HCT116 (cell line): ENCODE results near the gene SELENON. TPM values are rescaled to one million over a fixed set of nuclear protein-coding genes. Genes with fewer than 3 reads are reported as not detected.

Experiments
- ATAC-seq: fragments of 200-7000 bp; cut with Tn5 transposase; 2 replicates; pipeline ENCODE4 v1.9.1; 2020; ENCODE audit warnings: mild to moderate bottlenecking, moderate library complexity
- BruUV-seq: library from RNA; stranded (reverse); fragments of 400-500 nt; replicated peaks from 2 replicates; lab custom pipeline; 2021; lab: Mats Ljungman, UMichigan
- CTCF ChIA-PET: fragments of 300-600 bp; sonication (Branson Sonifier 250); formaldehyde crosslinking; loops from one replicate; lab custom pipeline; 2021; ENCODE audit warnings: antibody characterized with exemption; lab: Charles Lee
- POLR2A ChIA-PET: fragments of 300-600, 350-600 bp; sonication (Branson Sonifier 250); formaldehyde crosslinking; loops from one replicate; lab custom pipeline; 2021; ENCODE audit warnings: antibody characterized with exemption; lab: Charles Lee
- RAD21 ChIA-PET, 2 experiments: fragments of 300-600 bp; sonication (Branson Sonifier 250); formaldehyde crosslinking; loops; one replicate each; lab custom pipeline; 2023; ENCODE audit warnings: low total read pairs in 2 of 2; ENCODE audit not compliant: uncharacterized antibody in 2 of 2, unreplicated experiment in 2 of 2, low non-redundant PET in 1 of 2; lab: Charles Lee
- DNase-seq: peaks from one replicate; pipeline ENCODE4 v3.0.0-alpha.2; 2010; ENCODE audit warnings: low read depth, low spot score
- H2AFZ ChIP-seq: fragments of 200-600 bp; shearing (Covaris generic), sonication (generic); 2 replicates; pipeline ENCODE4 v1.6.1; 2017; ENCODE audit warnings: low read depth, mixed run types, mixed read lengths, antibody characterized with exemption, low read length; ENCODE audit not compliant: poor library complexity, severe bottlenecking
- H3K27ac ChIP-seq: 2 replicates; pipeline ENCODE4 v1.5.1; 2012; ENCODE audit warnings: low read depth, low read length
- H3K27me3 ChIP-seq: fragments of 200-600 bp; sonication (generic); 2 replicates; pipeline ENCODE4 v1.6.1; 2016; ENCODE audit warnings: mixed run types, low read length, mixed read lengths; ENCODE audit not compliant: insufficient read depth
- H3K36me3 ChIP-seq, 2 experiments: fragments of 200-500 bp in 1 of 2; fragments of 200-600 bp in 1 of 2; sonication (Bioruptor generic) in 1 of 2; sonication (generic) in 1 of 2; 2 replicates each; pipeline versions ENCODE4 v1.5.1 to v1.6.1; 2014 to 2016; ENCODE audit warnings: low read length in 2 of 2, inconsistent platforms in 1 of 2, mixed read lengths in 1 of 2, mixed run types in 1 of 2; ENCODE audit not compliant: insufficient read depth in 2 of 2, control insufficient read depth in 1 of 2
- H3K4me1 ChIP-seq, 2 experiments: fragments of 200-600 bp in 1 of 2; sonication (generic) in 1 of 2; 2 replicates each; pipeline versions ENCODE4 v1.5.1 to v1.6.1; 2012 to 2017; ENCODE audit warnings: low read length in 2 of 2, inconsistent platforms in 1 of 2, mild to moderate bottlenecking in 1 of 2, mixed read lengths in 1 of 2, mixed run types in 1 of 2, moderate library complexity in 1 of 2; ENCODE audit not compliant: insufficient read depth in 2 of 2, control insufficient read depth in 1 of 2
- H3K4me2 ChIP-seq: fragments of 200-600 bp; sonication (generic); 2 replicates; pipeline ENCODE4 v1.6.1; 2017; ENCODE audit warnings: mixed run types, low read length, mixed read lengths
- H3K4me3 ChIP-seq, 2 experiments: fragments of 200-600 bp in 1 of 2; sonication (generic) in 1 of 2; replicated peaks in 1 of 2; 2 replicates each; pipeline ENCODE4 v1.5.1; 2011 to 2016; ENCODE audit warnings: low read length in 2 of 2, control low read depth in 1 of 2, low read depth in 1 of 2, mild to moderate bottlenecking in 1 of 2, mixed read lengths in 1 of 2, mixed run types in 1 of 2
- H3K79me2 ChIP-seq: fragments of 200-600 bp; sonication (generic); 2 replicates; pipeline ENCODE4 v1.6.1; 2017; ENCODE audit warnings: mild to moderate bottlenecking, mixed run types, low read length, moderate library complexity, mixed read lengths; ENCODE audit not compliant: insufficient read depth
- H3K9ac ChIP-seq: fragments of 200-600 bp; sonication (generic); 2 replicates; pipeline ENCODE4 v1.6.1; 2016; ENCODE audit warnings: low read length, mixed read lengths
- H3K9me2 ChIP-seq: fragments of 200-600 bp; sonication (generic), shearing (Covaris generic); 2 replicates; pipeline ENCODE4 v1.6.1; 2017; ENCODE audit warnings: mixed run types, mild to moderate bottlenecking, moderate library complexity; ENCODE audit not compliant: insufficient read depth
- H3K9me3 ChIP-seq, 2 experiments: fragments of 200-500 bp in 1 of 2; fragments of 200-600 bp in 1 of 2; sonication (Bioruptor generic) in 1 of 2; sonication (generic) in 1 of 2; 2 replicates each; pipeline ENCODE4 v1.6.1; 2014 to 2017; ENCODE audit warnings: low read length in 2 of 2, mixed read lengths in 2 of 2, inconsistent platforms in 1 of 2, low read depth in 1 of 2, mild to moderate bottlenecking in 1 of 2, mixed run types in 1 of 2, moderate library complexity in 1 of 2; ENCODE audit not compliant: control insufficient read depth in 1 of 2, insufficient read depth in 1 of 2
- H4K20me1 ChIP-seq: fragments of 200-600 bp; sonication (generic), shearing (Covaris generic); 2 replicates; pipeline ENCODE4 v1.6.1; 2017; ENCODE audit warnings: mixed run types, mild to moderate bottlenecking, moderate library complexity; ENCODE audit not compliant: insufficient read depth
- CTCF ChIP-seq, 3 experiments: fragments of 200-600 bp in 1 of 3; sonication (generic) in 1 of 3; IDR thresholded peaks in 2 of 3; conservative IDR thresholded peaks in 1 of 3; 2 replicates each; pipeline ENCODE4 v1.5.1; 2012 to 2017; ENCODE audit warnings: low read depth in 2 of 3, low read length in 2 of 3, antibody characterized with exemption in 1 of 3, borderline replicate concordance in 1 of 3, control low read depth in 1 of 3, mild to moderate bottlenecking in 1 of 3, mixed read lengths in 1 of 3, mixed run types in 1 of 3, moderate library complexity in 1 of 3; ENCODE audit not compliant: insufficient read depth in 1 of 3
- EZH2 ChIP-seq: fragments of 200-600 bp; sonication (generic); IDR thresholded peaks from 2 replicates; pipeline ENCODE4 v1.6.1; 2017; ENCODE audit warnings: antibody characterized with exemption, mixed run types
- FOSL1 ChIP-seq: IDR thresholded peaks from 2 replicates; pipeline ENCODE4 v1.6.1; 2012; ENCODE audit warnings: low read depth
- JUND ChIP-seq: IDR thresholded peaks from 2 replicates; pipeline ENCODE4 v1.6.1; 2012
- SP1 ChIP-seq: IDR thresholded peaks from 2 replicates; pipeline ENCODE4 v1.6.1; 2012; ENCODE audit warnings: low read depth
- SRF ChIP-seq: IDR thresholded peaks from 2 replicates; pipeline ENCODE4 v1.6.1; 2012; ENCODE audit warnings: low read depth
- TCF7L2 ChIP-seq: IDR thresholded peaks from 2 replicates; pipeline ENCODE4 v1.7.0; 2011; ENCODE audit warnings: borderline replicate concordance, inconsistent platforms; ENCODE audit not compliant: insufficient read depth, insufficient read length; ENCODE audit errors: extremely low read depth
- YY1 ChIP-seq: IDR thresholded peaks from 2 replicates; pipeline ENCODE4 v1.6.1; 2011; ENCODE audit warnings: low read length, low read depth, moderate library complexity, mild to moderate bottlenecking; ENCODE audit not compliant: insufficient replicate concordance; ENCODE audit errors: extremely low read depth
- ZNF274 ChIP-seq: fragments of 200-500 bp; sonication (Bioruptor generic); IDR thresholded peaks from 2 replicates; pipeline ENCODE4 v1.6.1; 2014; ENCODE audit warnings: mild to moderate bottlenecking, low read depth, low read length, inconsistent platforms
- intact Hi-C: fragments of 100-400 bp; cut with micrococcal nuclease; formaldehyde crosslinking; loops from 2 replicates; pipeline ENCODE4 v1.10.0; 2022
- total RNA-seq: library from RNA; stranded (reverse); gene quantifications from one replicate; pipeline ENCODE4 v1.2.1, GENCODE V29; 2021; ENCODE audit not compliant: unreplicated experiment

The SELENON gene
- total RNA-seq, 1 experiment from 2014 or later: 85.1 TPM

- Histone ChIP-seq H3K4me3 (no peak overlapping the region), H3K9me2 (no peaks in the 10 kb centered on the region), H4K20me1 (no peaks in the 10 kb centered on the region), H3K4me1 (no peaks in the 10 kb centered on the region; a peak in 1 of 4 replicates), H3K9me3 (no peaks in the 10 kb centered on the region), H3K36me3 (no peaks in the 10 kb centered on the region; a peak in 1 of 4 replicates), H2AFZ (no peak overlapping the region), H3K4me2 (no peak overlapping the region), H3K27ac (no peak overlapping the region), H3K79me2 (peaks cover 96% of the 10 kb centered on the region), H3K27me3 (no peaks in the 10 kb centered on the region), H3K9ac (no peak overlapping the region)
- RAD21 ChIA-PET: no interaction called here
- intact Hi-C loops: no loop called here
- no TSS peak for BruUV-seq
- ATAC-seq (no peak), DNase-seq (no peak)
- CTCF ChIA-PET: interaction anchor here (1.1 kb wide), 1 partner anchor 7 kb away, joined by 4 read pairs; no protein-coding TSS in a partner anchor
- no peak for TF ChIP-seq YY1
- TF ChIP-seq CTCF (IDR thresholded peaks at IDR 0.05 in 2 of 3, conservative IDR thresholded peaks at IDR 0.05 in 1 of 3; ENCODE audit: borderline replicate concordance in 1 of 3, insufficient read depth in 1 of 3, low read depth in 2 of 3, low read length in 2 of 3): no peak
- POLR2A ChIA-PET: no interaction called here
Measured at GRCh38 chr1:25844536-25845337, 44.7 kb downstream of the SELENON start.

- no TSS peak for BruUV-seq
- H3K9me3 ChIP-seq: no peaks in the 10 kb centered on the region
- no peak overlapping the region for H2AFZ ChIP-seq
- H3K27me3 ChIP-seq: no peaks in the 10 kb centered on the region
- no peak for ATAC-seq
- TF ChIP-seq JUND: no peak
- no peak for TF ChIP-seq EZH2
- TF ChIP-seq SRF: no peak
- TF ChIP-seq TCF7L2: no peak
- TF ChIP-seq FOSL1: no peak
- no peak for TF ChIP-seq SP1
- TF ChIP-seq ZNF274: no peak
- TF ChIP-seq YY1: no peak
- TF ChIP-seq, all 23 proteins: peak for 0
- Histone ChIP-seq H3K4me3 (no peak overlapping the region), H3K79me2 (peaks cover 96% of the 10 kb centered on the region), H3K4me1 (no peaks in the 10 kb centered on the region; a peak in 1 of 4 replicates), H3K9ac (no peak overlapping the region), H3K9me2 (no peaks in the 10 kb centered on the region), H3K27ac (no peak overlapping the region), H3K36me3 (no peaks in the 10 kb centered on the region; a peak in 1 of 4 replicates), H3K4me2 (no peak overlapping the region), H4K20me1 (no peaks in the 10 kb centered on the region)
- intact Hi-C loops: no loop called here
- ChIA-PET RAD21 (no interaction called here), POLR2A (no interaction called here), CTCF (interaction anchor here (1.1 kb wide), 1 partner anchor 8 kb away, joined by 4 read pairs; no protein-coding TSS in a partner anchor)
- no peak for DNase-seq
Measured at GRCh38 chr1:25845664-25846063, 45.7 kb downstream of the SELENON start.
